ENCODE data around the gene SSUH2.

SSUH2 gene

DNA sequence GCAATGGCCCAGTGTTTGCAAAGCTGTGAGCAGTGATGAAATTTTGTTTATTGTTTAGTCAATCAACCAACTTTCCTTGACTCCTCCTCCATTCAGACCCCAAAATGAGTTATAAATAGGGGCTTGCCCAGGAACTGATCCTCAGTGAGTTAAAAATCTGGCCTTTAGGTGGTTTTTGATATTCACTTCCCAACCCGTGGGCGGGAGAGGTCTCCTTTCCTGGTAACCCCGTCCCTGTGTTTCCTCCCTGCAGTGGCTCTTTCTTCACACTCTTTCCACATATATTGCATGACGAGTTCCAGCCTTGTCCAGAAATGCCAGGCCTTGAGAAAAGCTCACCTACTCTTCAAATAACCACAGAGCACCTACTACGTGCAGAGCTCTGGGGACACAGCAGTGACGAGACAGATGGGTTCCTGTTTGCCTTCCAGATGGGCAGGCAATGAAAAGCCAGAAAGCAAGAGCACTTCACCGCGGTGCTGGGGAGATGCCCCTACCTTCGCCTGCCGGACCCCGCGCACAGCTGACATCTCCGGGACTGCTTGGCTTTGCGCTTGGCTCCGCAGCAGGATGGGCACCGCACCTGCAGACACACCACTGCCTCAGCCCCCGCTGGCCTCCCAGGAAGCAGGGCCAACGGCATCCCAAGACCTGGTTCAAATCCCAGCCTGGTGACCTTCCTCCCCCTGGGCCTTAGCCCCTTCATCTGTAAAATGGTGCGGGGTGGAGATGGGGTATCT is 17.2 kb downstream of the SSUH2 start:
- Histone ChIP-seq H3K4me3 (replicated peaks; ENCODE audit: insufficient read depth, low read length) (no peak overlapping the region), H3K27me3 (ENCODE audit: insufficient read depth, poor library complexity, severe bottlenecking) (no peaks in the 10 kb centered on the region), H3K27ac (replicated peaks) (no peak overlapping the region)
- DNase-seq (ENCODE audit: low read depth in 1 of 2, low spot score in 1 of 2), result no peak
- TF ChIP-seq CTCF (IDR thresholded peaks at IDR 0.05; ENCODE audit: insufficient read depth, low read length) (no peak), SPI1 (IDR thresholded peaks at IDR 0.05; ENCODE audit: borderline replicate concordance, low read depth) (no peak), GABPA (IDR thresholded peaks at IDR 0.05; ENCODE audit: low read depth) (no peak), REST (IDR thresholded peaks at IDR 0.05; ENCODE audit: insufficient replicate concordance, low read depth) (no peak), POLR2AphosphoS5 (IDR thresholded peaks at IDR 0.05; ENCODE audit: low read depth) (no peak)

DNA sequence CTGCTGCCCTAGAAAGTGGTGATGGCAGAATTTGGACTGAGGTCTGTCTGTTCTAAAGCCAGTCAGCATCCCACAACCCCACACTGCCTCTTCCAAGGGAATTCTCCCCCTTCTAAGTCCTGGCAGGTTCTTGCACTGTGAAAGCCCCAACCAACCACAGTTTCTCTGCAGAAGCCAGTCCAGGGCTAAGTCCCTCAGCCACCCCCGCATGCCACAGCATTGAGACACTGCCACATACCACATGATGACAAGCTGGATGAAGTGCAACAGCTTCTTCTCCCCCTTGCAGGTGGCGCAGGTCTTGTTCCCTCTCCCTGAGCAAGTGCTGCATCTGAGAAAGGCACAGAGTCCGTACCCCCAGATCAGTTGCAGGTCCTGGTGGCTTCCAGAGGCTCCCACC is 18.6 kb downstream of the SSUH2 start:
- no peak for DNase-seq (ENCODE audit: low read depth in 1 of 2, low spot score in 1 of 2)
- no peak overlapping the region for H3K4me3 ChIP-seq (replicated peaks; ENCODE audit: insufficient read depth, low read length)
- H3K27me3 ChIP-seq (ENCODE audit: insufficient read depth, poor library complexity, severe bottlenecking), result no peaks in the 10 kb centered on the region
- TF ChIP-seq SPI1 (IDR thresholded peaks at IDR 0.05; ENCODE audit: borderline replicate concordance, low read depth), result no peak
- TF ChIP-seq CTCF (IDR thresholded peaks at IDR 0.05; ENCODE audit: insufficient read depth, low read length), result no peak
- TF ChIP-seq POLR2AphosphoS5 (IDR thresholded peaks at IDR 0.05; ENCODE audit: low read depth), result no peak
- no peak for TF ChIP-seq REST (IDR thresholded peaks at IDR 0.05; ENCODE audit: insufficient replicate concordance, low read depth)
- TF ChIP-seq GABPA (IDR thresholded peaks at IDR 0.05; ENCODE audit: low read depth), result no peak
- no peak overlapping the region for H3K27ac ChIP-seq (replicated peaks)

- no peak for TF ChIP-seq SPI1 (IDR thresholded peaks at IDR 0.05; ENCODE audit: borderline replicate concordance, low read depth)
- no peak for TF ChIP-seq GABPA (IDR thresholded peaks at IDR 0.05; ENCODE audit: low read depth)
- no peak for TF ChIP-seq CTCF (IDR thresholded peaks at IDR 0.05; ENCODE audit: insufficient read depth, low read length)
- TF ChIP-seq REST (IDR thresholded peaks at IDR 0.05; ENCODE audit: insufficient replicate concordance, low read depth), result no peak
- TF ChIP-seq POLR2AphosphoS5 (IDR thresholded peaks at IDR 0.05; ENCODE audit: low read depth), result no peak
- Histone ChIP-seq H3K27ac (replicated peaks) (no peak overlapping the region), H3K27me3 (ENCODE audit: insufficient read depth, poor library complexity, severe bottlenecking) (no peaks in the 10 kb centered on the region), H3K4me3 (replicated peaks; ENCODE audit: insufficient read depth, low read length) (no peak overlapping the region)
- DNase-seq (ENCODE audit: low read depth in 1 of 2, low spot score in 1 of 2), result no peak
These were observed 20.0 kb downstream of the SSUH2 start for GRCh38 chr3:8624612-8625011.

Measured in HL-60 (cell line).